HepG2 (cell line): Measurements from ENCODE around the gene PNPLA2. TPM values are rescaled to one million over a fixed set of nuclear protein-coding genes. Genes with fewer than 3 reads are reported as not detected.
A peak's percentile ranks its signal among the peaks of the same experiment; 100 is the strongest.

Experiments used
- ATAC-seq: fragments of 200-7000 bp; cut with Tn5 transposase; 3 replicates; pipeline ENCODE4 v1.9.1; 2020; ENCODE audit warnings: mild to moderate bottlenecking, moderate library complexity
- BruUV-seq: library from RNA; stranded (reverse); fragments of 400-500 nt; replicated peaks from 2 replicates; lab custom pipeline; 2021; lab: Mats Ljungman, UMichigan
- CTCF ChIA-PET: fragments of 300-600 bp; formaldehyde crosslinking; extraction: SDS; loops from one replicate; lab custom pipeline; 2021; ENCODE audit warnings: low total read pairs, inconsistent platforms, low intra/inter-chr PET ratio; lab: Yijun Ruan, JAX
- POLR2A ChIA-PET: fragments of 350-600 bp; sonication (Branson Sonifier 250); formaldehyde crosslinking; loops from one replicate; lab custom pipeline; 2020; ENCODE audit warnings: antibody characterized with exemption, inconsistent platforms; lab: Yijun Ruan, JAX
- DNase-seq: peaks from one replicate; pipeline ENCODE4 v3.0.0-alpha.2; 2015; ENCODE audit warnings: low spot score
- FAIRE-seq: peaks from 3 replicates; lab custom pipeline; 2011; peaks lifted over from hg19 to GRCh38; lab: Jason Lieb, UNC
- H2AFZ ChIP-seq: one replicate; pipeline ENCODE4 v1.6.1; 2011; ENCODE audit warnings: low read length, inconsistent platforms
- H3K27ac ChIP-seq: fragments of 300-600 bp; 3 replicates; pipeline ENCODE4 v1.8.0; 2011; ENCODE audit warnings: mixed run types, mild to moderate bottlenecking, mixed read lengths, low read length, inconsistent platforms; ENCODE audit not compliant: insufficient read depth; ENCODE audit errors: extremely low read length
- H3K27me3 ChIP-seq, 2 experiments: fragments of 200-600 bp in 1 of 2; 2 replicates in 1 of 2; 3 replicates in 1 of 2; pipeline versions ENCODE4 v1.6.0 to v1.8.0; 2011; ENCODE audit warnings: low read length in 2 of 2, mild to moderate bottlenecking in 2 of 2, moderate library complexity in 2 of 2, inconsistent platforms in 1 of 2; ENCODE audit not compliant: insufficient read depth in 2 of 2, control insufficient read depth in 1 of 2
- H3K36me3 ChIP-seq, 2 experiments: fragments of 200-600 bp in 1 of 2; replicated peaks in 1 of 2; 2 replicates in 1 of 2; 3 replicates in 1 of 2; pipeline versions ENCODE4 v1.5.1 to v1.8.0; 2011; ENCODE audit warnings: low read length in 2 of 2, inconsistent platforms in 1 of 2; ENCODE audit not compliant: insufficient read depth in 2 of 2, control insufficient read depth in 1 of 2
- H3K4me1 ChIP-seq: 2 replicates; pipeline ENCODE4 v1.5.1; 2012; ENCODE audit warnings: low read length, inconsistent platforms; ENCODE audit not compliant: insufficient read depth
- H3K4me2 ChIP-seq: 2 replicates; pipeline ENCODE4 v1.6.0; 2011; ENCODE audit warnings: low read depth, low read length, inconsistent platforms
- H3K4me3 ChIP-seq, 3 experiments: fragments of 200-600 bp in 1 of 3; sonication (generic), shearing (Covaris generic) in 1 of 3; replicated peaks in 1 of 3; 2 replicates each; pipeline ENCODE4 v1.5.1; 2011 to 2016; ENCODE audit warnings: low read length in 3 of 3, inconsistent platforms in 2 of 3, low read depth in 2 of 3, mild to moderate bottlenecking in 2 of 3, control low read depth in 1 of 3, mixed read lengths in 1 of 3; ENCODE audit not compliant: insufficient read depth in 1 of 3
- H3K79me2 ChIP-seq: one replicate; pipeline ENCODE4 v1.6.1; 2011; ENCODE audit warnings: low read length, inconsistent platforms; ENCODE audit not compliant: insufficient read depth
- H3K9ac ChIP-seq: 2 replicates; pipeline ENCODE4 v1.6.0; 2011; ENCODE audit warnings: mild to moderate bottlenecking, low read depth, low read length, inconsistent platforms; ENCODE audit not compliant: insufficient read depth
- H3K9me3 ChIP-seq: 2 replicates; pipeline ENCODE4 v1.5.1; 2012; ENCODE audit warnings: mild to moderate bottlenecking, low read length
- H4K20me1 ChIP-seq: 2 replicates; pipeline ENCODE4 v1.6.0; 2011; ENCODE audit warnings: inconsistent platforms, mild to moderate bottlenecking, low read length, moderate library complexity; ENCODE audit not compliant: insufficient read depth
- AGO2 ChIP-seq: fragments of 200-400 bp; formaldehyde crosslinking; optimal IDR thresholded peaks from 2 replicates; pipeline ENCODE3; 2017; ENCODE audit warnings: mild to moderate bottlenecking, low read depth, low read length, moderate library complexity
- ATAD3A ChIP-seq: sonication (generic); formaldehyde crosslinking; IDR thresholded peaks from 2 replicates; pipeline ENCODE4 v1.4.0; 2020; ENCODE audit warnings: missing genetic modification reagents
- DNMT1 ChIP-seq: sonication (generic); formaldehyde crosslinking; IDR thresholded peaks from 2 replicates; pipeline ENCODE4 v1.5.1; 2020; ENCODE audit warnings: mild to moderate bottlenecking, missing genetic modification reagents
- FOXA1 ChIP-seq, 2 experiments: fragments of 450-650 bp in 1 of 2; sonication (generic) in 1 of 2; formaldehyde crosslinking in 1 of 2; IDR thresholded peaks; 2 replicates each; pipeline versions ENCODE4 v1.4.0 to v1.6.1; 2016 to 2020; ENCODE audit warnings: missing genetic modification reagents in 1 of 2
- MAFG ChIP-seq: sonication (generic); formaldehyde crosslinking; IDR thresholded peaks from 2 replicates; pipeline ENCODE4 v1.5.1; 2020; ENCODE audit warnings: mild to moderate bottlenecking, missing genetic modification reagents
- PCBP1 ChIP-seq: fragments of 200-400 bp; formaldehyde crosslinking; IDR thresholded peaks from 2 replicates; pipeline ENCODE4 v1.6.1; 2017; ENCODE audit warnings: mild to moderate bottlenecking, low read depth, low read length, borderline replicate concordance
- SALL1 ChIP-seq: sonication (generic); formaldehyde crosslinking; IDR thresholded peaks from 2 replicates; pipeline ENCODE4 v1.8.0; 2022; ENCODE audit warnings: mild to moderate bottlenecking, missing genetic modification reagents
- SRSF1 ChIP-seq: fragments of 200-400 bp; formaldehyde crosslinking; optimal IDR thresholded peaks from 2 replicates; pipeline ENCODE3; 2017; ENCODE audit warnings: mild to moderate bottlenecking, low read depth, low read length, moderate library complexity
- SSRP1 ChIP-seq: IDR thresholded peaks from 2 replicates; pipeline ENCODE4 v1.6.1; 2016; ENCODE audit warnings: control low read depth
- ZFP90 ChIP-seq: sonication (generic); formaldehyde crosslinking; IDR thresholded peaks from 2 replicates; pipeline ENCODE4 v1.8.0; 2022; ENCODE audit warnings: missing genetic modification reagents, mild to moderate bottlenecking, inconsistent platforms, borderline replicate concordance
- ZKSCAN5 ChIP-seq: sonication (generic); formaldehyde crosslinking; IDR thresholded peaks from 2 replicates; pipeline ENCODE4 v1.5.1; 2020; ENCODE audit warnings: mild to moderate bottlenecking, missing genetic modification reagents
- ZNF274 ChIP-seq: sonication (generic); formaldehyde crosslinking; IDR thresholded peaks from 2 replicates; pipeline ENCODE4 v1.5.1; 2020; ENCODE audit warnings: mild to moderate bottlenecking, missing genetic modification reagents
- WGBS: methylation state at CpG from one replicate; pipeline ENCODE4 v1.1.6; 2017; ENCODE audit warnings: low lambda C conversion rate; 5-methylcytosine and 5-hydroxymethylcytosine counted together
- in situ Hi-C: cut with HindIII; loops from 2 replicates; pipeline ENCODE4 v1.10.0; 2017; ENCODE audit warnings: low pct_unique_long_range_greater_than_20kb; ENCODE audit not compliant: extremely low pct_ligation_motif_present
- intact Hi-C: fragments of 100-400 bp; cut with micrococcal nuclease; formaldehyde crosslinking; loops from one replicate; pipeline ENCODE4 v1.10.0; 2022; ENCODE audit not compliant: unreplicated experiment
- polyA plus RNA-seq, 8 experiments: library from polyadenylated mRNA; depleted of rRNA in 3 of 8; stranded (reverse) in 7 of 8; unstranded in 1 of 8; fragments of >200 nt; fragmentation: Illumina TruSeq in 4 of 8; extraction: Trizol in 4 of 8; gene quantifications; 2 replicates each; pipeline versions ENCODE4 v1.2.1 to v1.2.3, GENCODE V29; 2011 to 2016; ENCODE audit warnings: low read depth in 4 of 8, missing spikeins in 1 of 8, mixed read lengths in 1 of 8; ENCODE audit not compliant: insufficient read depth in 1 of 8
- total RNA-seq, 5 experiments: library from RNA; depleted of rRNA; stranded (reverse); fragments of >200 nt; fragmentation: Illumina TruSeq; extraction: Trizol; gene quantifications; 2 replicates each; pipeline ENCODE4 v1.2.3, GENCODE V29; 2016; ENCODE audit warnings: low read depth in 1 of 5
- TF ChIP-seq, protein P1 (sequence below): sonication (generic); formaldehyde crosslinking; conservative IDR thresholded peaks from 2 replicates; pipeline ENCODE4 v1.8.1; 2023; ENCODE audit warnings: missing genetic modification reagents
- TF ChIP-seq, protein P2 (sequence below): sonication (generic); formaldehyde crosslinking; IDR thresholded peaks from 2 replicates; pipeline ENCODE4 v1.5.1; 2020; ENCODE audit warnings: missing genetic modification reagents, mild to moderate bottlenecking, borderline replicate concordance
- TF ChIP-seq, protein P3 (sequence below): sonication (generic); formaldehyde crosslinking; IDR thresholded peaks from 2 replicates; pipeline ENCODE4 v1.5.1; 2020; ENCODE audit warnings: mild to moderate bottlenecking, missing genetic modification reagents
- TF ChIP-seq, protein P4 (sequence below): sonication (generic); formaldehyde crosslinking; IDR thresholded peaks from 2 replicates; pipeline ENCODE4 v1.4.0; 2020; ENCODE audit warnings: missing genetic modification reagents, mild to moderate bottlenecking, borderline replicate concordance

Gene PNPLA2
- total and polyA plus RNA-seq, 2 of the 13 experiments (the other 11 are each of a cell fraction or from before 2014, with no cell fraction given), result 10.5 to 43.2 TPM

DNA sequence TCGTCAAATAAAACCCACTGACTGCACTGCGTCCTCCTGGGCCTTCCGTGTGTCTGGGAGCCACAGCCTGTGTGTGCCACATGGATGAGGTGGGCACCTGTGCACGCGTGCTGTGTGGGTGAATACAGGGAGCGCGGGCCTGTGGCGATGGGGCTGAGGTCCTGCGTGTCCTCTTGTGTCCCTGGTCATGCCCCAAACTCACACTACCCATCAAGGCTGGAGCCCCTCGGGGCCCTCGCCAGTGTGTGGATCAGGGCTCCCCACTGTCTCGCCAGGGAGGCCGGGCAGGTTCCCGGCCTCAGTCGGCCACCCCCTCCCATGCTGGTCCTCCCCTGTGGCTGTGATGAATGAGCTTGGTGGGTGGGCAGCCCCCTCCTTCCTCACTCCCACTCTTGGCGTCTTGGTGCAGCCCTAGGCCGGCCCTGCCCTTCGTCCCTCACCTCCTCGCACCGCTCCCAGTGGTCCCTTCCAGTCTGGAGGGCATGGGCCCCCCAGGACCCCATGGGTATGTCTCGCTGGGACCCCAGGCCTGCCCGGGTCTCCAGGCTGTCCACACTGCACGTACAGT, 13.3 kb downstream of the PNPLA2 start:
- Histone ChIP-seq H3K9me3 (no peaks in the 10 kb centered on the region), H3K27me3 (no peaks in the 10 kb centered on the region), H3K4me3 (peak overlapping the region; percentile 49 to 81 (median 71)), H3K79me2 (peaks cover 11% of the 10 kb centered on the region), H3K9ac (peak overlapping the region; percentile 69; the same call in 1 of the 2 replicates), H3K4me2 (peak overlapping the region; percentile 87), H3K36me3 (peaks cover 4 to 5% of the 10 kb centered on the region in 2 experiments; a peak in 3 of 5 replicates), H4K20me1 (peaks cover 7% of the 10 kb centered on the region; the same call in 1 of the 2 replicates), H2AFZ (no peak overlapping the region), H3K4me1 (peaks cover 73% of the 10 kb centered on the region), H3K27ac (no peak overlapping the region)
- ChIA-PET CTCF (no interaction called here), POLR2A (interaction anchor here (1.0 to 16.1 kb wide), 4 partner anchors 9 to 36 kb away, joined by 4 to 264 read pairs (median 80); partner anchors contain the start of genes PNPLA2, POLR2L, RPLP2 and TSPAN4)
- WGBS, result 77% methylated on average over 13 of the region's 23 CpGs
- BruUV-seq, result TSS peak; percentile 39
- ATAC-seq (no peak), DNase-seq (no peak), FAIRE-seq (no peak)
- in situ Hi-C loops (no loop called here), intact Hi-C loops (no loop called here)
- peak; percentile 63 for TF ChIP-seq AGO2
- TF ChIP-seq DNMT1 (CRISPR knock-in tag), result no peak
- TF ChIP-seq ZKSCAN5, result no peak
- peak; percentile 73; the same call in 1 of the 2 replicates for TF ChIP-seq PCBP1
- TF ChIP-seq, protein P1, sequence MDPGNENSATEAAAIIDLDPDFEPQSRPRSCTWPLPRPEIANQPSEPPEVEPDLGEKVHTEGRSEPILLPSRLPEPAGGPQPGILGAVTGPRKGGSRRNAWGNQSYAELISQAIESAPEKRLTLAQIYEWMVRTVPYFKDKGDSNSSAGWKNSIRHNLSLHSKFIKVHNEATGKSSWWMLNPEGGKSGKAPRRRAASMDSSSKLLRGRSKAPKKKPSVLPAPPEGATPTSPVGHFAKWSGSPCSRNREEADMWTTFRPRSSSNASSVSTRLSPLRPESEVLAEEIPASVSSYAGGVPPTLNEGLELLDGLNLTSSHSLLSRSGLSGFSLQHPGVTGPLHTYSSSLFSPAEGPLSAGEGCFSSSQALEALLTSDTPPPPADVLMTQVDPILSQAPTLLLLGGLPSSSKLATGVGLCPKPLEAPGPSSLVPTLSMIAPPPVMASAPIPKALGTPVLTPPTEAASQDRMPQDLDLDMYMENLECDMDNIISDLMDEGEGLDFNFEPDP (CRISPR knock-in tag), result no peak
- TF ChIP-seq SSRP1, result no peak
- TF ChIP-seq FOXA1 (IDR thresholded peaks at IDR 0.05), result no peak
- TF ChIP-seq FOXA1 (CRISPR knock-in tag; IDR thresholded peaks at IDR 0.05), result no peak
- TF ChIP-seq, protein P2, sequence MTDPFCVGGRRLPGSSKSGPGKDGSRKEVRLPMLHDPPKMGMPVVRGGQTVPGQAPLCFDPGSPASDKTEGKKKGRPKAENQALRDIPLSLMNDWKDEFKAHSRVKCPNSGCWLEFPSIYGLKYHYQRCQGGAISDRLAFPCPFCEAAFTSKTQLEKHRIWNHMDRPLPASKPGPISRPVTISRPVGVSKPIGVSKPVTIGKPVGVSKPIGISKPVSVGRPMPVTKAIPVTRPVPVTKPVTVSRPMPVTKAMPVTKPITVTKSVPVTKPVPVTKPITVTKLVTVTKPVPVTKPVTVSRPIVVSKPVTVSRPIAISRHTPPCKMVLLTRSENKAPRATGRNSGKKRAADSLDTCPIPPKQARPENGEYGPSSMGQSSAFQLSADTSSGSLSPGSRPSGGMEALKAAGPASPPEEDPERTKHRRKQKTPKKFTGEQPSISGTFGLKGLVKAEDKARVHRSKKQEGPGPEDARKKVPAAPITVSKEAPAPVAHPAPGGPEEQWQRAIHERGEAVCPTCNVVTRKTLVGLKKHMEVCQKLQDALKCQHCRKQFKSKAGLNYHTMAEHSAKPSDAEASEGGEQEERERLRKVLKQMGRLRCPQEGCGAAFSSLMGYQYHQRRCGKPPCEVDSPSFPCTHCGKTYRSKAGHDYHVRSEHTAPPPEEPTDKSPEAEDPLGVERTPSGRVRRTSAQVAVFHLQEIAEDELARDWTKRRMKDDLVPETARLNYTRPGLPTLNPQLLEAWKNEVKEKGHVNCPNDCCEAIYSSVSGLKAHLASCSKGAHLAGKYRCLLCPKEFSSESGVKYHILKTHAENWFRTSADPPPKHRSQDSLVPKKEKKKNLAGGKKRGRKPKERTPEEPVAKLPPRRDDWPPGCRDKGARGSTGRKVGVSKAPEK (CRISPR knock-in tag), result no peak
- peak; percentile 18 for TF ChIP-seq SRSF1
- no peak for TF ChIP-seq ZFP90
- no peak for TF ChIP-seq MAFG (CRISPR knock-in tag)
- no peak for TF ChIP-seq SALL1
- TF ChIP-seq ZNF274 (CRISPR knock-in tag), result no peak
- TF ChIP-seq, protein P3, sequence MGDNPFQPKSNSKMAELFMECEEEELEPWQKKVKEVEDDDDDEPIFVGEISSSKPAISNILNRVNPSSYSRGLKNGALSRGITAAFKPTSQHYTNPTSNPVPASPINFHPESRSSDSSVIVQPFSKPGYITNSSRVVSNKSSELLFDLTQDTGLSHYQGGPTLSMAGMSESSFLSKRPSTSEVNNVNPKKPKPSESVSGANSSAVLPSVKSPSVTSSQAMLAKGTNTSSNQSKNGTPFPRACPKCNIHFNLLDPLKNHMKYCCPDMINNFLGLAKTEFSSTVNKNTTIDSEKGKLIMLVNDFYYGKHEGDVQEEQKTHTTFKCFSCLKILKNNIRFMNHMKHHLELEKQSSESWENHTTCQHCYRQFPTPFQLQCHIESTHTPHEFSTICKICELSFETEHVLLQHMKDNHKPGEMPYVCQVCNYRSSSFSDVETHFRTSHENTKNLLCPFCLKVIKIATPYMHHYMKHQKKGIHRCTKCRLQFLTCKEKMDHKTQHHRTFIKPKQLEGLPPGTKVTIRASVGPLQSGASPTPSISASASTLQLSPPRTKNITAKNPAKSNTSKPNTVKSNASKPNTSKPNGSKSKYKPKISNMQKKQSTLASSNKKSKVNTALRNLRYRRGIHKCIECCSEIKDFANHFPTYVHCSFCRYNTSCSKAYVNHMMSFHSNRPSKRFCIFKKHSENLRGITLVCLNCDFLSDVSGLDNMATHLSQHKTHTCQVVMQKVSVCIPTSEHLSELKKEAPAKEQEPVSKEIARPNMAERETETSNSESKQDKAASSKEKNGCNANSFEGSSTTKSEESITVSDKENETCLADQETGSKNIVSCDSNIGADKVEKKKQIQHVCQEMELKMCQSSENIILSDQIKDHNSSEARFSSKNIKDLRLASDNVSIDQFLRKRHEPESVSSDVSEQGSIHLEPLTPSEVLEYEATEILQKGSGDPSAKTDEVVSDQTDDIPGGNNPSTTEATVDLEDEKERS (CRISPR knock-in tag), result no peak
- no peak for TF ChIP-seq ATAD3A (CRISPR knock-in tag)
- TF ChIP-seq, protein P4, sequence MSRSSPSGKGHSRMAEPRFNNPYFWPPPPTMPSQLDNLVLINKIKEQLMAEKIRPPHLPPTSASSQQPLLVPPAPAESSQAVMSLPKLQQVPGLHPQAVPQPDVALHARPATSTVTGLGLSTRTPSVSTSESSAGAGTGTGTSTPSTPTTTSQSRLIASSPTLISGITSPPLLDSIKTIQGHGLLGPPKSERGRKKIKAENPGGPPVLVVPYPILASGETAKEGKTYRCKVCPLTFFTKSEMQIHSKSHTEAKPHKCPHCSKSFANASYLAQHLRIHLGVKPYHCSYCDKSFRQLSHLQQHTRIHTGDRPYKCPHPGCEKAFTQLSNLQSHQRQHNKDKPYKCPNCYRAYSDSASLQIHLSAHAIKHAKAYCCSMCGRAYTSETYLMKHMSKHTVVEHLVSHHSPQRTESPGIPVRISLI (CRISPR knock-in tag), result no peak
